Upper lobe of left lung (tissue), 4 donors: ENCODE measurements around the gene HELZ2.

Experiments
- CTCF ChIP-seq, 6 experiments: fragments of 450-650 bp in 4 of 6; fragments of 200-600 bp in 2 of 6; sonication (generic) in 2 of 6; IDR thresholded peaks; one replicate each; pipeline ENCODE4 v1.5.1; 2016 to 2019; ENCODE audit warnings: antibody characterized with exemption in 6 of 6
- EP300 ChIP-seq, 4 donors: sonication (generic); formaldehyde crosslinking; IDR thresholded peaks; one replicate each; pipeline ENCODE4 v1.5.1; 2017; ENCODE audit warnings: antibody characterized with exemption in 4 of 4, control low read depth in 2 of 4
- POLR2A ChIP-seq, 4 donors: fragments of 450-650 bp; IDR thresholded peaks; one replicate each; pipeline ENCODE4 v1.5.1; 2016 to 2017; ENCODE audit warnings: antibody characterized with exemption in 4 of 4, mild to moderate bottlenecking in 2 of 4
- POLR2AphosphoS5 ChIP-seq, 2 donors: sonication (generic); formaldehyde crosslinking; IDR thresholded peaks; one replicate each; pipeline ENCODE4 v1.5.1; 2017; ENCODE audit warnings: antibody characterized with exemption in 2 of 2

GRCh38 chr20:63555661-63556381, 18.2 kb downstream of the HELZ2 start:
- TF ChIP-seq POLR2AphosphoS5 (IDR thresholded peaks at IDR 0.05) (no peak), CTCF (IDR thresholded peaks at IDR 0.05) (no peak), POLR2A (IDR thresholded peaks at IDR 0.05) (no peak), EP300 (IDR thresholded peaks at IDR 0.05) (no peak)
